GM19023 (cell line): ENCODE data around the gene WDR82.

Source experiments
- ATAC-seq: cut with Tn5 transposase; IDR thresholded peaks from one replicate; pipeline ENCODE4 v1.9.1; 2021; ENCODE audit warnings: mild to moderate bottlenecking, moderate library complexity; ENCODE audit not compliant: unreplicated experiment

Gene WDR82

GRCh38 chr3:52240059-52240885, 38.2 kb downstream of the WDR82 start:
- ATAC-seq, result no peak

GRCh38 chr3:52238761-52239701, 39.4 kb downstream of the WDR82 start, which contains the start of gene TWF2:
TWF2 (minus strand) TSS chr3:52239158; CDS start chr3:52239016, 142 bp downstream.
- peak; percentile 81 for ATAC-seq

- peak; percentile 7 for ATAC-seq
These were observed 40.2 kb downstream of the WDR82 start for GRCh38 chr3:52238193-52238760.

- no peak for ATAC-seq
These were observed 40.7 kb downstream of the WDR82 start for GRCh38 chr3:52237657-52238172.

- no peak for ATAC-seq
These were observed 41.3 kb downstream of the WDR82 start for GRCh38 chr3:52237006-52237656.

GRCh38 chr3:52236424-52236886, 42.0 kb downstream of the WDR82 start:
- no peak for ATAC-seq

GRCh38 chr3:52234516-52235447, 43.7 kb downstream of the WDR82 start:
- no peak for ATAC-seq

GRCh38 chr3:52233968-52234367, 44.5 kb downstream of the WDR82 start:
- no peak for ATAC-seq

GRCh38 chr3:52233108-52233591, 45.3 kb downstream of the WDR82 start:
- ATAC-seq, result no peak

GRCh38 chr3:52232279-52233107, 46.0 kb downstream of the WDR82 start:
- no peak for ATAC-seq

- ATAC-seq, result no peak
These were observed 46.8 kb downstream of the WDR82 start for GRCh38 chr3:52231502-52232278.

GRCh38 chr3:52230889-52231499, 47.5 kb downstream of the WDR82 start:
- ATAC-seq, result no peak

GRCh38 chr3:52230461-52230860, 48.0 kb downstream of the WDR82 start:
- ATAC-seq, result no peak

- ATAC-seq, result no peak
These were observed 48.8 kb downstream of the WDR82 start for GRCh38 chr3:52229656-52230055.

GRCh38 chr3:52228751-52229291, 49.6 kb downstream of the WDR82 start:
- no peak for ATAC-seq

- no peak for ATAC-seq
These were observed 50.2 kb downstream of the WDR82 start for GRCh38 chr3:52228266-52228665.

- ATAC-seq, result no peak
These were observed 50.7 kb downstream of the WDR82 start for GRCh38 chr3:52227766-52228165.
